NCI-H345 treated with DMSO at 0.1 percent for 48 hours (cell line): ENCODE data around the gene ATP8A2.
"Not testable (repeated sequence)": the region's sequence is repeated elsewhere in the genome, so short reads cannot be mapped to it uniquely, and the experiment has no call there.

ENCODE experiments used
- DNase-seq: peaks from one replicate; lab custom pipeline; 2025; ENCODE audit not compliant: unreplicated experiment; lab: John Stamatoyannopoulos, UW

The ATP8A2 gene

GRCh38 chr13:25529425-25529824 lies 157.7 kb downstream of the ATP8A2 start:
- DNase-seq, result no peak

GRCh38 chr13:25538276-25538675 lies 166.5 kb downstream of the ATP8A2 start:
- no peak for DNase-seq

- no peak for DNase-seq
Measured at GRCh38 chr13:25541434-25542123, 169.8 kb downstream of the ATP8A2 start.

- not testable (repeated sequence) for DNase-seq
Measured at GRCh38 chr13:25548991-25549390, 177.2 kb downstream of the ATP8A2 start.

GRCh38 chr13:25561812-25562211 lies 190.0 kb downstream of the ATP8A2 start:
- DNase-seq, result no peak

- DNase-seq, result no peak
Measured at GRCh38 chr13:25570185-25570584, 198.4 kb downstream of the ATP8A2 start.

- no peak for DNase-seq
Measured at GRCh38 chr13:25571237-25571636, 199.5 kb downstream of the ATP8A2 start.

- DNase-seq, result not testable (repeated sequence)
Measured at GRCh38 chr13:25572171-25572570, 200.4 kb downstream of the ATP8A2 start.

GRCh38 chr13:25574437-25575411 lies 202.9 kb downstream of the ATP8A2 start:
- DNase-seq, result peak; percentile 73

GRCh38 chr13:25575562-25575961 lies 203.8 kb downstream of the ATP8A2 start:
- DNase-seq, result no peak

GRCh38 chr13:25578526-25578925 lies 206.8 kb downstream of the ATP8A2 start:
- no peak for DNase-seq

- DNase-seq, result no peak
Measured at GRCh38 chr13:25579221-25579620, 207.4 kb downstream of the ATP8A2 start.

- DNase-seq, result no peak
Measured at GRCh38 chr13:25581351-25581750, 209.6 kb downstream of the ATP8A2 start.

GRCh38 chr13:25584087-25584486 lies 212.3 kb downstream of the ATP8A2 start:
- no peak for DNase-seq

GRCh38 chr13:25585000-25585399 lies 213.2 kb downstream of the ATP8A2 start:
- no peak for DNase-seq

GRCh38 chr13:25587326-25587980 lies 215.7 kb downstream of the ATP8A2 start:
- DNase-seq, result no peak

GRCh38 chr13:25588336-25589060 lies 216.7 kb downstream of the ATP8A2 start:
- DNase-seq, result no peak

- no peak for DNase-seq
Measured at GRCh38 chr13:25598421-25598820, 226.6 kb downstream of the ATP8A2 start.

- DNase-seq, result no peak
Measured at GRCh38 chr13:25602176-25602575, 230.4 kb downstream of the ATP8A2 start.

GRCh38 chr13:25604106-25604505 lies 232.3 kb downstream of the ATP8A2 start:
- DNase-seq, result no peak

- no peak for DNase-seq
Measured at GRCh38 chr13:25607096-25607495, 235.3 kb downstream of the ATP8A2 start.
